HFFc6 (cell line): ENCODE results near the gene STRIP1. TPM values are rescaled to one million over a fixed set of nuclear protein-coding genes. Genes with fewer than 3 reads are reported as not detected.

Source experiments
- DNase-seq: peaks from one replicate; pipeline ENCODE4 v3.0.0-alpha.2; 2018
- H3K27ac Mint-ChIP-seq: 2 replicates; pipeline ENCODE4 v1.8.0; 2020; ENCODE audit warnings: mild to moderate bottlenecking, mixed read lengths
- H3K27me3 Mint-ChIP-seq: 2 replicates; pipeline ENCODE4 v1.8.0; 2021; ENCODE audit warnings: mild to moderate bottlenecking, moderate library complexity, mixed read lengths; ENCODE audit not compliant: insufficient read depth
- H3K36me3 Mint-ChIP-seq: 2 replicates; pipeline ENCODE4 v1.8.0; 2021; ENCODE audit warnings: low read depth, mixed read lengths
- H3K4me1 Mint-ChIP-seq: 2 replicates; pipeline ENCODE4 v1.8.0; 2020; ENCODE audit warnings: low read depth, mixed read lengths
- H3K4me3 Mint-ChIP-seq: 2 replicates; pipeline ENCODE4 v1.8.0; 2020; ENCODE audit warnings: mild to moderate bottlenecking, moderate library complexity, mixed read lengths
- H3K9me3 Mint-ChIP-seq: 2 replicates; pipeline ENCODE4 v1.8.0; 2020; ENCODE audit warnings: mild to moderate bottlenecking, mixed read lengths
- CTCF ChIP-seq: fragments of 200-600 bp; sonication (generic); IDR thresholded peaks from 2 replicates; pipeline ENCODE4 v1.5.0; 2021; ENCODE audit warnings: antibody characterized with exemption, mild to moderate bottlenecking
- total RNA-seq, 6 experiments: library from RNA; stranded (reverse); fragmentation: NEBNext Ultra II Directional; extraction: Animal tissue kit (Norgen Biotek cat#: 25700); gene quantifications; 2 replicates in 1 of 6; 3 replicates in 5 of 6; pipeline ENCODE4 v1.2.3, GENCODE V29; 2021

Gene STRIP1
- total RNA-seq, 6 experiments from 2014 or later: 33.2 to 48.4 (median 36.8) TPM

GRCh38 chr1:110003747-110004428, 30.5 kb upstream of the STRIP1 start:
- Mint-ChIP-seq H3K4me1 (peaks cover 59% of the 10 kb centered on the region), H3K9me3 (no peaks in the 10 kb centered on the region), H3K27ac (peak overlapping the region; percentile 90), H3K4me3 (peak overlapping the region; percentile 85), H3K27me3 (no peaks in the 10 kb centered on the region; the same call in 1 of the 2 replicates), H3K36me3 (no peaks in the 10 kb centered on the region)
- DNase-seq: peak; percentile 95
- no peak for TF ChIP-seq CTCF

- no peak for DNase-seq
- Mint-ChIP-seq H3K36me3 (peaks cover 6% of the 10 kb centered on the region), H3K4me1 (peaks cover 59% of the 10 kb centered on the region), H3K4me3 (peak overlapping the region; percentile 85), H3K27ac (peak overlapping the region; percentile 90), H3K27me3 (no peaks in the 10 kb centered on the region; the same call in 1 of the 2 replicates), H3K9me3 (no peaks in the 10 kb centered on the region)
- no peak for TF ChIP-seq CTCF
Measured at GRCh38 chr1:110004583-110004982, 29.8 kb upstream of the STRIP1 start.

GRCh38 chr1:110005971-110006370, 28.5 kb upstream of the STRIP1 start:
- H3K4me3 Mint-ChIP-seq: peak overlapping the region; percentile 85

GRCh38 chr1:110006516-110006915, 27.9 kb upstream of the STRIP1 start:
- TF ChIP-seq CTCF: no peak
- H3K4me3 Mint-ChIP-seq: peak overlapping the region; percentile 85
- peaks cover 62% of the 10 kb centered on the region for H3K4me1 Mint-ChIP-seq
- peak overlapping the region; percentile 90; the same call in 1 of the 2 replicates for H3K27ac Mint-ChIP-seq
- DNase-seq: no peak
- no peaks in the 10 kb centered on the region for H3K9me3 Mint-ChIP-seq
- peaks cover 20% of the 10 kb centered on the region for H3K36me3 Mint-ChIP-seq
- no peaks in the 10 kb centered on the region; the same call in 1 of the 2 replicates for H3K27me3 Mint-ChIP-seq

More at GRCh38 chr1:110005971-110006370, 28.5 kb upstream of the STRIP1 start:
- Mint-ChIP-seq H3K9me3 (no peaks in the 10 kb centered on the region), H3K27ac (peak overlapping the region; percentile 90), H3K4me1 (peaks cover 59% of the 10 kb centered on the region), H3K36me3 (peaks cover 18% of the 10 kb centered on the region), H3K27me3 (no peaks in the 10 kb centered on the region; the same call in 1 of the 2 replicates)
- TF ChIP-seq CTCF: no peak
- DNase-seq: peak; percentile 41

GRCh38 chr1:110007046-110007830, 27.2 kb upstream of the STRIP1 start:
- Mint-ChIP-seq H3K9me3 (no peaks in the 10 kb centered on the region), H3K27ac (no peak overlapping the region), H3K36me3 (peaks cover 26% of the 10 kb centered on the region), H3K4me1 (peaks cover 61% of the 10 kb centered on the region), H3K4me3 (no peak overlapping the region), H3K27me3 (no peaks in the 10 kb centered on the region; the same call in 1 of the 2 replicates)
- no peak for DNase-seq
- no peak for TF ChIP-seq CTCF
